Ureter (tissue), 1 donor: ENCODE data around the gene FBXO39. TPM values are rescaled to one million over a fixed set of nuclear protein-coding genes. Genes with fewer than 3 reads are reported as not detected.
"Not testable (repeated sequence)": the region's sequence is repeated elsewhere in the genome, so short reads cannot be mapped to it uniquely, and the experiment has no call there.

Source experiments
- DNase-seq: peaks from one replicate; pipeline ENCODE4 v3.0.0-alpha.2; 2020; ENCODE audit warnings: low spot score
- total RNA-seq: library from RNA; stranded (reverse); gene quantifications from one replicate; pipeline ENCODE4 v1.2.4, GENCODE V29; 2023
- donor health status: DM: yes; HTN: yes; CAD: no.

FBXO39 gene
- total RNA-seq, 1 donor from 2014 or later, result 0.23 TPM

DNA sequence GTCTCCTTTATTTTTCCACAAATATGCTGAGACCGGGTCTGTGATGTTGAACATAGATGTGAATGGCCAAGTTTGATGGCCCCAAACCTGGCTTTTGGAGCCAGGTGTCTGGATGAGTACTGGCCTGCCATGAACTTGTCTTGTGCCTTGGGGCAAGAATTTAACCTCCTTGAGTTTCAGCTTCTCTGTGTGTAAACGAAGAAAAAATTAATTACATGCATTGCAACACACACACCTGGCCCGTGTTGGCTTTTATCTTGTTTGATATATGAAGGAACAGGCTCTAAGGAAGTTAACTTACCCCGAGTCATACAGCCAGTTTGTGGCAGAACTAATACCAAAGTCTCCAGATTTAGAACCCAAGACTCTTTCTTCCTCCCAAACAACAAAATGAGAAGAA, 13.1 kb downstream of the FBXO39 start:
- DNase-seq, result no peak

- DNase-seq, result no peak
Observed at GRCh38 chr17:6793748-6794493, 17.9 kb downstream of the FBXO39 start.

GRCh38 chr17:6796017-6796886, 20.2 kb downstream of the FBXO39 start:
- no peak for DNase-seq

DNA sequence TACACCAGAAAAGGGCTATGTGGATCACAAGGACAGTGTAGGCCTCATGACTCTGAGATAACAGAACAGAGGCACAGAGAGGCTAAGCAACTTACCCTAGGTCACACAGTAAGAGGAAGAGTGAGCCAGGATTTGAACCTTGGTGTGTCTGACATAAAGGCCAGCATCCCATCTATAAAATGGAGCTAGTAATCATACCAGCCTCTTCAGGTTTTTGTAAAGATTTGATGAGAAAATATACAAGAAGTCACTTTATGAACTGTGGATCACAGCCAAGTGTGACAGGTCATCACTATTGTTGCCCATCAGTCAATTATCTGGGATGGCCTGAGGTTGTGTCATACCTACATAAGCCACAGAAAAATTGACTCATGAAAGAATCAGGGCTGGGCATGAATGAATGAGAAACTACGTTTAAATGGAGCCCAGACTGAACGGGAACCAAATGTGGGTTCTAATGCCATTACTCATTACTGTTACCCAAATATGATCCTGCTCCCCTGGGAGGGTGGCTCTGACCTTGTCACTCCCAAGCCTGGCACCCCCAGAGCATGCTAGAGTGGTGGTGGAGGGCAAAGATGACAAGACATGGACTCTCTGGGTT, 21.0 kb downstream of the FBXO39 start:
- DNase-seq, result no peak

DNA sequence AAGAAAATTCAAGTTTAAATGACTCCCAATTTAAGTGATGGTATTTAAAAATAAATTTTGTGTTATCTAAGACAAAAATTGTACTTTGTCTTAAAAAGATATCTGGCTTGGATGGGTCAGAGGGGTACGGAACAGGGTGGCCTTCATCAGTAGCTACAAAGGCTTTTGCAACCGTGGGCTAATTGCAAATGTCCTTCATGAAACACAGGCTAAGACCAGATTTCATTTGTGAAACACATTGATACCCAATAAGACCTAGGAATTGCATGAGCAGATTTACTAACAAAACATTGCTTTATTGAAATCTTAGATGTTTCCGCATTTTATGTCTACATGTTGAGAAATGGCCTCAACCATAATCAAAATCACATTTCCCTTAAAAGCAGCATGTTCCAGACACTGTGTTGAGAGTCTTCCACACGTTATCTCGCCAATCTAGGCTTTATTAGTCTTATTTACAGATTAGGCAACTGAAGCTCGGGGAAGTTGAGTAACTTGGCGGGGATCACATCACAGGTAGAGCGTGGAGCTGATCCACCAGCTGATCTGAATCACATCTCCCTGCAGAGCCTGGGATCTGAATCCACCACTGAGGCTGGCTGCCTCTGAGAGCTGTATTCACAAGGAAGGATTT, 21.8 kb downstream of the FBXO39 start:
- DNase-seq, result no peak

DNA sequence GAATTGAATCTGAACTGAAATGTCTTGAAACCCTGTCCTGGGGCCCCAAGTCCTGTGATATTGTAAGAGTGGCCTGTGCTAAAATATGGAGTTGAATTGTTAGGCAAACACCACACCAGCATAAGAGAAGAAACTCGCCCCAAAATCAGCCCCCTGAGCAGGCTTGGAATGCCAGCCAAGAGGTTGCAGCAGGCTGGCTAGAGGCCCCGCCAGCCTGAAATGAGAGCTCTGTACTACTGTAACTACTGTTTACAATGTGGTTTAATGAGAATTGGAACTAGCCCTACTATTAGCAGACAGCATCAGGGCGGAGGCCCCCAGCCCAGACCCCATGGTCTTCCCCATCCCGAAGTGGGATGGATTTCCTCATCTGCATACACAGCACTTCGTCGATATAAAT, 23.7 kb downstream of the FBXO39 start:
- DNase-seq, result no peak

GRCh38 chr17:6800422-6801027, 24.5 kb downstream of the FBXO39 start:
- no peak for DNase-seq

DNA sequence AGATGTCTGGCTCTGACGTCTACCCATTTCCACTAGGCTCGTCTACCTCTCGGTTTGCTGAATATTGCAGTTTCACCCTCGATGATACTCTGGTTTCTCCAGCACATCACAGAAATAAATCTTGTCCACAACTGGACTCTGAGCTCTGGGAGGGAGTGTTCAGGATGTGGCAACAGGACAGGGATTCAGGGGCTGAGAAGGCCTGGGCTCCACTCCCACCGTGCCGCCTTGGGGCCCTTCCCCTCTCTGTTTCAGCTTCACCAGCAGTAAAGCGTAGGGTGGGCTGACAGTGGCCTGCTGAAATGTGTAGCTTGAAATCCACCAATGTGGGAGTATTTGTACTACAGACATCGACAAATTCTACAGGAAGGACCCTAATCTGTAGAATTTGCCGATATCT, 35.5 kb downstream of the FBXO39 start:
- DNase-seq, result no peak

DNA sequence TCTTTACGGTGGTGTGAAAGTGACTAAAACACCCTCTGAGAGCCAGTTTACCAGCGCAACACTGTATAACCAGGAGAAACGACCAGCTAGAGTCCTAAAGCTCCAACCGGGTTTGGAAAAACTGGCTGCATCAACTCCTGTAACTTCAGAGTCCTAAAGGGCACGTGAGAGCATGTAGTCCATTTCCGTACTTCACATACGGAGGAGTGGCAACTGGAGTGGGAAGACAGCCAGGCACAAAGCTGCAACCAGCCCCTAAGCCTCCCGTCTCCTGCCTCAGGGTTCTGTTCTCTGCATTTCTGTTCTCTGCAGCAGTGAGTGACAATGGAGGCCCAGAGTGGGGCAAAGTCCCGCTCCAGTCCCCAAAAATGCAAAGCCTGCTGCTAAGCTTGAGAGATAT, 36.3 kb downstream of the FBXO39 start:
- DNase-seq, result no peak

DNA sequence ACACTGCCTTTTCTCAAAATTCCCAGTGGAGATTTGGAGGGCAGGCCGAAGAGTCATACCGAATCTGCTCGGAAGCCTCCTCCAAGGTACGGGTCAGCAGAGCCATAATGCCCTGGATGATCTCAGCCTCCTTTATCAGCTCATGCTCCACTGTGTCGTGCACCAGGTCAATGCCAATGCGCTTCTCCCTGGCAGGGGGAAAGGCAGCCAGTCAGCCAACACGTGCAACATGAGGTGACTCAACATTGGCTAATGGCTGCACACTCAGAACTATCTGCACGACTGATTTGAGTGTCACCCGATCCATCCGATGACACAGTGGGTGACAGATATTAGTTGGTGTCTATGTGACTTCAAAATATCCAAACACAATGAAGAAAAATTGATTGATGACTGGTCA, 39.8 kb downstream of the FBXO39 start:
- DNase-seq, result no peak

DNA sequence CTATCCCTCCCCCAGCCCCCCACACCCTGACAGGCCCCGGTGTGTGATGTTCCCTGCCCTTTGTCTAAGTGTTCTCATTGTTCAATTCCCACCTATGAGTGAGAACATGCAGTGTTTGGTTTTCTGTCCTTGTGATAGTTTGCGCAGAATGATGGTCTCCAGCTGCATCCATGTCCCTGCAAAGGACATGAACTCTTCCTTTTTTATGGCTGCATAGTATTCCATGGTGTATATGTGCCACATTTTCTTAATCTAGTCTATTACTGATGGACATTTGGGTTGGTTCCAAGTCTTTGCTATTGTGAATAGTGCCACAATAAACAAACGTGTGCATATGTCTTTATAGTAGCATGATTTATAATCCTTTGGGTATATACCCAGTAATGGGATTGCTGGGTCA, 40.4 kb downstream of the FBXO39 start:
- DNase-seq, result not testable (repeated sequence)

GRCh38 chr17:6818938-6819337, 42.9 kb downstream of the FBXO39 start:
- DNase-seq, result no peak

GRCh38 chr17:6823011-6823442, 47.0 kb downstream of the FBXO39 start:
- no peak for DNase-seq

DNA sequence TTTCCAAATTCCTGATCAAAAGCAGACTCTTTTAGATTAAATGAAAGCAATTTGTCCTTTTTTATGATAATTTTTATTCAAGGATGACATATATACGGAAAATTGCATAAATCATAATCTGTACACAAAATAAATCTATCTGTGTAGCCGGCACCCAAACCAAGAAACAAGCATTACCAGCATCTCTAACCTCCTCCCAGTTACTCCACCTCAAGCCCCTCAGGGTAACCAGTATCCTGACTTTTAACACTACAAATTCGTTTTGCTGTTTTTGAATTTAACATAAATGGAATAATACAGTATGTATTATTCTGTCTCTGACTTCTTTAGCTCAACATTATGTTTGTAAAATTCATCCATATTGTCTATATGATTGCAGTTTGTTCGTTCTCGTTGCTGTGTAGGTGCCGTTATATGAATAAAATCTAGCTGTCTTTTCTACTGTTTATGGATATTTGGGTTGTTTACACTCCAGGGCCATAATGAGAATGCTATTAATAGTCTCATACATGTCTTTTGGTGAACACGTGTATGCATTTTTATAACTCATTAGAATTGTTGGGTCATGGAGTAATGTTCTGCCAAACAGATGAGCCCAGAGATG, 54.5 kb downstream of the FBXO39 start:
- DNase-seq, result no peak

DNA sequence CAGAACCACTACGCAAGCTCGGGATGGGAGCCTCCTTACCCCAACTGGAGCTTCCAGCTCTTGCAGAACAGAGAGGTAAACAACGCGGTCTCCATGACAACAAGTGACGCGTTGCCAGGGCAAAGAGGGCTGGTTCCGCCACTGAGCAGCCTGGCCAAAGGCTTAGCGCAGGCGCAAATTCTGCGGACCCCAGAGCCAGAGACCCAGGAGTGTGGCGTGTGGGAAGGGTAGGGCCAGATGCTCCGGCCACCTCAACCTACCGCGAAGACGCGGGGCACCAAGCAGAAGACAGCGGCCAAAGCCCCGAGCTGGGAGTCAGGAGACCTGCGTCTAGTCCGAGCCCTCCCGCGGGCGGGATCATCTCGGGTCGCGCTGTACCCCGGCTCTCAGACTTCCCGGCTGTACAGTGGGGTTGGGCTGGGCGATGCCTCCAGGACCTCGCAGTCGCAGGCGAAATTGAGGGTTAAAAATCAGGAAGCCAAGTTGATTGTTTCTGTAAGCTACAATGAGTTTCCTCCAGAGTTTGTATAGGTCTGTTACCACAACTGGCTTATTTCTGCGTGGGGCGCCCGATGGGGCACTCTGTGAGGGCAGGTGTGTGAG, 55.7 kb downstream of the FBXO39 start, which contains the start of gene TEKT1:
Gene TEKT1, minus strand, starts transcription at position 69 of the 603 bp plus-strand sequence. CDS start 1,353 bp downstream, outside the sequence.
- DNase-seq, result peak; percentile 81

Other genes with a start within 250 kb of the FBXO39 start
- gene PITPNM3, start 219.7 kb upstream of the FBXO39 start, total RNA-seq, result 5.8 TPM
- gene KIAA0753, start 135.5 kb upstream of the FBXO39 start, total RNA-seq, result 42.1 TPM
- gene TXNDC17, start 135.2 kb upstream of the FBXO39 start, total RNA-seq, result 89.4 TPM
- gene MED31, start 124.6 kb upstream of the FBXO39 start, total RNA-seq, result 23.9 TPM
- gene C17orf100, start 124.5 kb upstream of the FBXO39 start, total RNA-seq, result 1.8 TPM
- gene SLC13A5, start 62.8 kb upstream of the FBXO39 start, total RNA-seq, result not detected
- gene XAF1, start 20.2 kb upstream of the FBXO39 start, total RNA-seq, result 55.0 TPM
- not detected for gene TEKT1, start 55.5 kb downstream of the FBXO39 start, total RNA-seq
- gene ALOX12, start 219.8 kb downstream of the FBXO39 start, total RNA-seq, result 1.9 TPM
- gene RNASEK, start 236.4 kb downstream of the FBXO39 start, total RNA-seq, result 151 TPM
- gene BCL6B, start 246.8 kb downstream of the FBXO39 start, total RNA-seq, result 21.6 TPM